PC-9 (cell line): ENCODE results near the gene AK3. TPM values are rescaled to one million over a fixed set of nuclear protein-coding genes. Genes with fewer than 3 reads are reported as not detected.

Source experiments
- BruUV-seq: library from RNA; stranded (reverse); fragments of 400-500 nt; replicated peaks from 2 replicates; lab custom pipeline; 2021; lab: Mats Ljungman, UMichigan
- CTCF ChIA-PET: fragments of 300-600 bp; sonication (Branson Sonifier 250); formaldehyde crosslinking; loops from one replicate; lab custom pipeline; 2022; ENCODE audit warnings: antibody characterized with exemption; lab: Charles Lee
- POLR2A ChIA-PET: fragments of 300-600 bp; sonication (Branson Sonifier 250); formaldehyde crosslinking; loops from one replicate; lab custom pipeline; 2022; ENCODE audit warnings: antibody characterized with exemption; ENCODE audit not compliant: unreplicated experiment; lab: Charles Lee
- DNase-seq, 2 experiments: peaks; one replicate each; pipeline versions ENCODE4 v3.0.0 to v3.0.0-alpha.2; 2015 to 2022; ENCODE audit warnings: mixed read lengths in 1 of 2
- H2AFZ ChIP-seq: fragments of 200-600 bp; sonication (generic); 2 replicates; pipeline ENCODE4 v1.8.1; 2017; ENCODE audit warnings: antibody characterized with exemption
- H3F3A ChIP-seq: fragments of 200-600 bp; sonication (generic); 2 replicates; pipeline ENCODE4 v1.8.1; 2017; ENCODE audit warnings: antibody characterized with exemption, mild to moderate bottlenecking, low read depth; ENCODE audit not compliant: insufficient read depth
- H3K27ac ChIP-seq: fragments of 200-600 bp; sonication (generic); 2 replicates; pipeline ENCODE4 v1.6.1; 2016; ENCODE audit warnings: mixed run types
- H3K27me3 ChIP-seq: fragments of 200-600 bp; sonication (generic); 2 replicates; pipeline ENCODE4 v1.6.1; 2016; ENCODE audit warnings: low read depth, mixed run types; ENCODE audit not compliant: insufficient read depth
- H3K36me3 ChIP-seq: fragments of 200-600 bp; sonication (generic); 2 replicates; pipeline ENCODE4 v1.6.1; 2016; ENCODE audit warnings: low read depth, mixed run types
- H3K4me1 ChIP-seq: fragments of 200-600 bp; sonication (generic); replicated peaks from 2 replicates; pipeline ENCODE4 v1.6.1; 2016; ENCODE audit warnings: mixed run types; ENCODE audit not compliant: insufficient read depth
- H3K4me2 ChIP-seq: fragments of 200-600 bp; sonication (generic); 2 replicates; pipeline ENCODE4 v1.6.1; 2017; ENCODE audit warnings: mixed run types
- H3K4me3 ChIP-seq: fragments of 200-600 bp; sonication (generic); 2 replicates; pipeline ENCODE4 v1.6.1; 2016; ENCODE audit warnings: mixed run types
- H3K79me2 ChIP-seq: fragments of 200-600 bp; sonication (generic); 2 replicates; pipeline ENCODE4 v1.6.1; 2017; ENCODE audit warnings: low read depth, mixed run types
- H3K9me2 ChIP-seq: fragments of 200-600 bp; sonication (generic); 2 replicates; pipeline ENCODE4 v1.8.1; 2017; ENCODE audit warnings: mild to moderate bottlenecking; ENCODE audit not compliant: insufficient read depth
- H3K9me3 ChIP-seq: fragments of 200-600 bp; sonication (generic); 2 replicates; pipeline ENCODE4 v1.8.1; 2016; ENCODE audit warnings: low read depth; ENCODE audit not compliant: insufficient read depth
- H4K20me1 ChIP-seq: fragments of 200-600 bp; sonication (generic); 2 replicates; pipeline ENCODE4 v1.8.1; 2017; ENCODE audit not compliant: insufficient read depth
- EZH2 ChIP-seq: fragments of 200-600 bp; sonication (generic); IDR thresholded peaks from 2 replicates; pipeline ENCODE4 v1.8.0; 2017; ENCODE audit warnings: antibody characterized with exemption, low read depth
- intact Hi-C: fragments of 100-400 bp; cut with micrococcal nuclease; formaldehyde crosslinking; loops from one replicate; pipeline ENCODE4 v1.10.0; 2022; ENCODE audit not compliant: unreplicated experiment
- total RNA-seq: library from RNA; stranded (reverse); gene quantifications from 2 replicates; pipeline ENCODE4 v1.2.3, GENCODE V29; 2021
- TF ChIP-seq, protein P1 (sequence below): fragments of 200-600 bp; sonication (generic); conservative IDR thresholded peaks from 2 replicates; pipeline ENCODE4 v1.6.1; 2017; ENCODE audit warnings: mixed run types, antibody characterized with exemption, mild to moderate bottlenecking, moderate library complexity

AK3 gene
- total RNA-seq, 1 experiment from 2014 or later = 36.2 TPM

DNA sequence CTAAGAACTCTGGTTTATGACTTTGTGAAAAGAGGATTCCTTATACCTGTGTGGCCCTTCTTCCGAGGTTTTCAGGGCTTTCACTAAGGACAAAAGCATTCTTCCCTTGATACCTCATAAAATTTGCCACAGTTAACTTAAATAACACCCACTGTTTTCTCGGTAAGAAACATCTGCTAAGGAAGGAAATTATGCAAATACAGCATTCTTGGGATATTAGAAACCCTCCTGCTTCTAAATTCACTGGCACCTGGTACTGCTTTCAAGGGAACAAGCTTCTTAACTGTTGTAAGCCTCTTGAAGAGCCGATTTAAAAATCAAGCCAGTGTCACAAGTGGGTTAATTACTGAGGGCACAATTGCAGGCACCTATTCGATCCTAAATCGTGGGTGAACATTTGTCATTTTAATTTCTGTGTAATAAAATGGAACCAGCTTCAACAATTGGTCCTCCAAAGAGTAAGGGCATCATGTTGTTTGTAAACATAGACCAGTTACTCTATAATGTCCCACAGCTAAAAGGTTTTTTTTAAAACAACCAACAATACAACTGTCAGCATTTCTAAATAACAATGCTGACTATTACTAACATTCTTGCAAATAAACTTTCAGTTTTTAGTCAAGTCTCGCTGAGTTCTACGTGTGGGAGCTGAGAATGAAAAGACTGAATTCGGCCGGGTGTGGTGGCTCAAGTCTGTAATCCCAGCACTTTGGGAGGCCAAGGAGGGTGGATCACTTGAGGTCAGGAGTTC is 26.6 kb downstream of the AK3 start:
- ChIA-PET POLR2A (no interaction called here), CTCF (no interaction called here)
- Histone ChIP-seq H4K20me1 (no peaks in the 10 kb centered on the region), H3F3A (peaks cover 11% of the 10 kb centered on the region; the same call in 1 of the 2 replicates), H2AFZ (no peak overlapping the region), H3K4me1 (no peaks in the 10 kb centered on the region), H3K4me3 (no peak overlapping the region), H3K9me3 (no peaks in the 10 kb centered on the region; the same call in 1 of the 2 replicates), H3K27ac (no peak overlapping the region), H3K9me2 (no peaks in the 10 kb centered on the region), H3K27me3 (no peaks in the 10 kb centered on the region), H3K79me2 (no peaks in the 10 kb centered on the region), H3K4me2 (no peak overlapping the region), H3K36me3 (peaks cover 10% of the 10 kb centered on the region; the same call in 1 of the 2 replicates)
- no peak for TF ChIP-seq EZH2
- TF ChIP-seq, protein P1, sequence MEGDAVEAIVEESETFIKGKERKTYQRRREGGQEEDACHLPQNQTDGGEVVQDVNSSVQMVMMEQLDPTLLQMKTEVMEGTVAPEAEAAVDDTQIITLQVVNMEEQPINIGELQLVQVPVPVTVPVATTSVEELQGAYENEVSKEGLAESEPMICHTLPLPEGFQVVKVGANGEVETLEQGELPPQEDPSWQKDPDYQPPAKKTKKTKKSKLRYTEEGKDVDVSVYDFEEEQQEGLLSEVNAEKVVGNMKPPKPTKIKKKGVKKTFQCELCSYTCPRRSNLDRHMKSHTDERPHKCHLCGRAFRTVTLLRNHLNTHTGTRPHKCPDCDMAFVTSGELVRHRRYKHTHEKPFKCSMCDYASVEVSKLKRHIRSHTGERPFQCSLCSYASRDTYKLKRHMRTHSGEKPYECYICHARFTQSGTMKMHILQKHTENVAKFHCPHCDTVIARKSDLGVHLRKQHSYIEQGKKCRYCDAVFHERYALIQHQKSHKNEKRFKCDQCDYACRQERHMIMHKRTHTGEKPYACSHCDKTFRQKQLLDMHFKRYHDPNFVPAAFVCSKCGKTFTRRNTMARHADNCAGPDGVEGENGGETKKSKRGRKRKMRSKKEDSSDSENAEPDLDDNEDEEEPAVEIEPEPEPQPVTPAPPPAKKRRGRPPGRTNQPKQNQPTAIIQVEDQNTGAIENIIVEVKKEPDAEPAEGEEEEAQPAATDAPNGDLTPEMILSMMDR = no peak
- no peak for DNase-seq
- no TSS peak for BruUV-seq
- intact Hi-C loops = no loop called here

DNA sequence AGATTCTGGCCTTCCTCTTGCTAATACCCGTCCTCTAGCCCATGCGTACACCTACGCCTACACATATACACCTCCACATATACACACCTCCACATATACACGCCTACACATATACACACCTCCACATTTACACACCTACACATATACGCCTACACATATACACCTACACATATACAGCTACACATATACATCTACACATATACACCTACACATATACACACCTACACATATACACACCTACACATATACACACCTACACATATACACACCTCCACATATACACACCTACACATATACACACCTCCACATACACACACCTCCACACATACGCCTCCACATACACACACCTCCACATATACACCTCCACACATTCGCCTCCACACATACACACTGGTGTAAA is 27.2 kb downstream of the AK3 start:
- Histone ChIP-seq H3K79me2 (no peaks in the 10 kb centered on the region), H2AFZ (no peak overlapping the region), H3K4me2 (no peak overlapping the region), H3K4me1 (no peaks in the 10 kb centered on the region), H3K9me3 (no peaks in the 10 kb centered on the region; the same call in 1 of the 2 replicates), H3K9me2 (no peaks in the 10 kb centered on the region), H3F3A (peaks cover 11% of the 10 kb centered on the region; the same call in 1 of the 2 replicates), H4K20me1 (no peaks in the 10 kb centered on the region), H3K27me3 (no peaks in the 10 kb centered on the region), H3K36me3 (peaks cover 10% of the 10 kb centered on the region; the same call in 1 of the 2 replicates), H3K4me3 (no peak overlapping the region), H3K27ac (no peak overlapping the region)
- no peak for DNase-seq
- ChIA-PET POLR2A (no interaction called here), CTCF (no interaction called here)
- BruUV-seq = no TSS peak
- TF ChIP-seq, protein P1 = no peak
- no peak for TF ChIP-seq EZH2
- intact Hi-C loops = no loop called here

DNA sequence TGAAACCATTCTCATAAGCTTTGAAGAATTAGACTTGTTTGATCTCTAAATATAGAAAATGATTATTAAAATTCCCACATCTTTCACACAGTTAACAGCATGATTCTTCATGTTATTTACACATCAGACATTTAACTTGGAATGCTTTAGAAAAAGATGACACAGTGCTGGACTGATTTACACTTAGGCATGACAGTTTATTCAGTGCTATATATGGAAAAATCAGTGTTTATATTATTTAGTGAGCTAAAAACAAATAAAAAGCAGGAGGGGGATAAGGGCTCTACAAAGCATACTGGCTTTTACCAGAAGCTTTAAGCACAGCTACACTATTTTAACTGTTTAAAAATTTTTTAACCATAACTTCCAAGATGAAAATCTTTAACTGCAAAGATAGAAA is 31.6 kb downstream of the AK3 start:
- Histone ChIP-seq H3K4me3 (no peak overlapping the region), H3K36me3 (peaks cover 9% of the 10 kb centered on the region; the same call in 1 of the 2 replicates), H3K4me2 (no peak overlapping the region), H3K9me3 (no peaks in the 10 kb centered on the region; the same call in 1 of the 2 replicates), H3K9me2 (no peaks in the 10 kb centered on the region), H3K27me3 (no peaks in the 10 kb centered on the region), H3K79me2 (no peaks in the 10 kb centered on the region), H4K20me1 (no peaks in the 10 kb centered on the region), H3K27ac (no peak overlapping the region), H2AFZ (no peak overlapping the region), H3F3A (peaks cover 8% of the 10 kb centered on the region; the same call in 1 of the 2 replicates), H3K4me1 (no peaks in the 10 kb centered on the region)
- TF ChIP-seq, protein P1 = no peak
- TF ChIP-seq EZH2 = no peak
- DNase-seq = no peak
- intact Hi-C loops = no loop called here
- no TSS peak for BruUV-seq
- POLR2A ChIA-PET = no interaction called here
- CTCF ChIA-PET = no interaction called here
